K562 (cell line): ENCODE results near the gene INVS. TPM values are rescaled to one million over a fixed set of nuclear protein-coding genes. Genes with fewer than 3 reads are reported as not detected.
A peak's percentile ranks its signal among the peaks of the same experiment; 100 is the strongest.

Experiments
- ATAC-seq: fragments of 200-7000 bp; cut with Tn5 transposase; 3 replicates; pipeline ENCODE4 v1.9.1; 2020; ENCODE audit warnings: moderate library complexity
- BruUV-seq: library from RNA; stranded (reverse); fragments of 400-500 nt; replicated peaks from 2 replicates; lab custom pipeline; 2021; lab: Mats Ljungman, UMichigan
- CTCF ChIA-PET: fragments of 300-600 bp; formaldehyde crosslinking; extraction: SDS; loops from one replicate; lab custom pipeline; 2021; ENCODE audit warnings: low intra/inter-chr PET ratio; lab: Yijun Ruan, JAX
- POLR2A ChIA-PET: fragments of 300-600, 350-650 bp; sonication (Branson Sonifier 250); formaldehyde crosslinking; extraction: SDS; loops from one replicate; lab custom pipeline; 2021; ENCODE audit warnings: antibody characterized with exemption, inconsistent platforms; lab: Yijun Ruan, JAX
- DNase-seq, 4 experiments: peaks; one replicate each; pipeline versions ENCODE4 v3.0.0 to v3.0.0-alpha.2; 2011 to 2018; ENCODE audit warnings: low spot score in 3 of 4, mixed read lengths in 3 of 4; ENCODE audit errors: extremely low read depth in 1 of 4
- FAIRE-seq: peaks from 2 replicates; lab custom pipeline; 2011; peaks lifted over from hg19 to GRCh38; lab: Jason Lieb, UNC
- H2AFZ ChIP-seq: 2 replicates; pipeline ENCODE4 v1.6.0; 2011; ENCODE audit warnings: low read depth, low read length, control low read depth, inconsistent platforms
- H3K27ac ChIP-seq: fragments of 200-600 bp; 3 replicates; pipeline ENCODE4 v1.8.0; 2011; ENCODE audit warnings: low read depth, mild to moderate bottlenecking, control low read depth, inconsistent platforms, low read length, moderate library complexity, mixed read lengths; ENCODE audit errors: extremely low read depth
- H3K27me3 ChIP-seq, 2 experiments: fragments of 300-600 bp in 1 of 2; 2 replicates in 1 of 2; 3 replicates in 1 of 2; pipeline versions ENCODE4 v1.6.0 to v1.8.0; 2011; ENCODE audit warnings: inconsistent platforms in 2 of 2, low read length in 2 of 2, mild to moderate bottlenecking in 1 of 2, mixed read lengths in 1 of 2, moderate library complexity in 1 of 2; ENCODE audit not compliant: control insufficient read depth in 2 of 2, insufficient read depth in 2 of 2
- H3K36me3 ChIP-seq: fragments of 300-600 bp; 3 replicates; pipeline ENCODE4 v1.8.0; 2011; ENCODE audit warnings: mild to moderate bottlenecking, low read length, inconsistent platforms; ENCODE audit not compliant: control insufficient read depth, insufficient read depth
- H3K4me1 ChIP-seq, 2 experiments: fragments of 200-600 bp in 1 of 2; replicated peaks in 1 of 2; 2 replicates in 1 of 2; 3 replicates in 1 of 2; pipeline versions ENCODE4 v1.5.1 to v1.8.0; 2011; ENCODE audit warnings: inconsistent platforms in 2 of 2, low read length in 2 of 2, mild to moderate bottlenecking in 1 of 2, mixed read lengths in 1 of 2, moderate library complexity in 1 of 2; ENCODE audit not compliant: control insufficient read depth in 2 of 2, insufficient read depth in 2 of 2
- H3K4me2 ChIP-seq: 2 replicates; pipeline ENCODE4 v1.6.1; 2011; ENCODE audit warnings: low read length, control low read depth, inconsistent platforms, mixed read lengths; ENCODE audit not compliant: insufficient read depth
- H3K4me3 ChIP-seq: fragments of 200-600 bp; sonication (generic), shearing (Covaris generic); 2 replicates; pipeline ENCODE4 v1.5.1; 2016; ENCODE audit warnings: control low read depth, inconsistent platforms
- H3K79me2 ChIP-seq: fragments of 200-600 bp; 3 replicates; pipeline ENCODE4 v1.8.0; 2011; ENCODE audit warnings: low read length, inconsistent platforms; ENCODE audit not compliant: control insufficient read depth, insufficient read depth
- H3K9ac ChIP-seq, 2 experiments: 2 replicates each; pipeline versions ENCODE4 v1.6.0 to v1.6.1; 2011; ENCODE audit warnings: low read depth in 2 of 2, low read length in 2 of 2, control low read depth in 1 of 2, inconsistent platforms in 1 of 2, mild to moderate bottlenecking in 1 of 2, mixed read lengths in 1 of 2; ENCODE audit not compliant: insufficient read depth in 1 of 2
- H3K9me1 ChIP-seq: one replicate; pipeline ENCODE4 v1.6.0; 2011; ENCODE audit warnings: inconsistent platforms, mild to moderate bottlenecking, low read length, moderate library complexity; ENCODE audit not compliant: control insufficient read depth, insufficient read depth
- H3K9me3 ChIP-seq: replicated peaks from 2 replicates; pipeline ENCODE4 v1.5.1; 2011; ENCODE audit warnings: low read depth, low read length, inconsistent platforms; ENCODE audit not compliant: control insufficient read depth, insufficient read depth
- H4K20me1 ChIP-seq: replicated peaks from 2 replicates; pipeline ENCODE4 v1.6.1; 2011; ENCODE audit warnings: low read length, inconsistent platforms, mixed read lengths; ENCODE audit not compliant: control insufficient read depth, insufficient read depth
- SRSF3 ChIP-seq: fragments of 200-400 bp; formaldehyde crosslinking; IDR thresholded peaks from 2 replicates; pipeline ENCODE4 v1.6.1; 2016; ENCODE audit warnings: mild to moderate bottlenecking, low read length, moderate library complexity; ENCODE audit not compliant: insufficient read depth
- ZBTB40 ChIP-seq, 2 experiments: fragments of 450-650 bp in 1 of 2; sonication (generic) in 1 of 2; formaldehyde crosslinking in 1 of 2; IDR thresholded peaks; 2 replicates each; pipeline versions ENCODE4 v1.7.1 to v1.9.0; 2016 to 2022; ENCODE audit warnings: inconsistent platforms in 1 of 2, mild to moderate bottlenecking in 1 of 2, missing genetic modification reagents in 1 of 2
- WGBS: fragments of 100-300 bp; shearing (Covaris generic); methylation state at CpG from one replicate; pipeline ENCODE4 v1.1.6; 2016; ENCODE audit warnings: low coverage, mixed read lengths; ENCODE audit not compliant: insufficient coverage; ENCODE audit errors: missing lambda C conversion rate; 5-methylcytosine and 5-hydroxymethylcytosine counted together
- in situ Hi-C: fragments of 300-500 bp; cut with MboI; formaldehyde crosslinking; loops from 4 replicates; pipeline ENCODE4 v1.15.0; 2018; ENCODE audit warnings: inconsistent platforms, mixed read lengths
- intact Hi-C: fragments of 100-400 bp; cut with micrococcal nuclease; formaldehyde crosslinking; loops from 2 replicates; pipeline ENCODE4 v1.14.2; 2022
- polyA plus RNA-seq, 8 experiments: library from polyadenylated mRNA; depleted of rRNA in 4 of 8; stranded (reverse) in 5 of 8; unstranded in 3 of 8; fragments of >200 nt; fragmentation: Nextera tagmentation in 2 of 8; fragmentation: Illumina TruSeq in 1 of 8; extraction: Ambion mirVana in 2 of 8; extraction: Trizol in 1 of 8; gene quantifications; 2 replicates each; pipeline versions ENCODE4 v1.2.1 to v1.2.3, GENCODE V29; 2011 to 2014; ENCODE audit warnings: inconsistent platforms in 1 of 8, missing spikeins in 1 of 8
- total RNA-seq, 7 experiments: library from RNA; depleted of rRNA in 6 of 7; stranded (reverse); fragments of >200 nt in 6 of 7; fragmentation: Illumina TruSeq in 2 of 7; extraction: Trizol in 2 of 7; gene quantifications; 2 replicates each; pipeline versions ENCODE4 v1.2.1 to v1.2.3, GENCODE V29; 2011 to 2021; ENCODE audit warnings: low replicate concordance in 1 of 7
- TF ChIP-seq, protein P1 (sequence below): fragments of 450-650 bp; IDR thresholded peaks from 2 replicates; pipeline ENCODE4 v1.6.1; 2016

Gene INVS
- total and polyA plus RNA-seq, 9 of the 15 experiments (the other 6 are each of a cell fraction or from before 2014, with no cell fraction given) = 0.77 to 18.5 (median 10.0) TPM

DNA sequence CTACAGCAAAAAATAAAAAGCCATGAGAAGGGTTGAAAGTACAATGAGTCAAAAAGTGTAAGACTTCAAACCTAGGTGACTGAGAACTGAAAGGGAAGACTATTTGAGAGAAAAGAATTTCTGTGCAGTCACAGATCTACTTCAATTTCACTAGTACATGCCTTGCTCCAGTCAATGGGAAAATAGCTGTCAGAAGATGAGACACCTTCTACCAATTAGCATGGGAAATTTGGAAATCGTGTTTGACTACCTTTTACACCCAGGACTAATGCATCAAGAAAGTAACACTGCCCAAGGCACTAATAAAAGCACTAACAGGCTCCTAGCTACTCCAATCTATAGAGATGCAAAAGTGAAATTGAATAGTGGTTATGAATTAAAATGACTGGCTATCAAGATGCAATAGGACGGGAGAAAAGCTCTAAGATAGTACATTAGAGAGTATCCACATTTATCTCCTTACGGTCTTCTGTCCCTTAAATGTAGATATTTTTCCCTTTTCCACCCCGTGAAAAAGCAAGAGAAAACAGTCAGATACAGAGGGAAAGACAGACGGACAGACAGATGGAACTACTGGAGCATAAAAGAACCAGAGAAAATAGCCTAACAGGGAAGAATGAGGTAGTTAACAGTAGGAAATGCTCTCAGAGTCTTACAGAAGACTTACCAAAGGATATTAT lies 15.5 kb upstream of the INVS start:
- in situ Hi-C loops = no loop called here
- peak overlapping the region in 1 of 2 experiments; percentile 38; a peak in 2 of 4 replicates for H3K9ac ChIP-seq
- H3K4me3 ChIP-seq = peak overlapping the region; percentile 3; the same call in 1 of the 2 replicates
- 1% methylated on average over 5 of the region's 5 CpGs for WGBS
- intact Hi-C loops = no loop called here
- DNase-seq = no peak
- no peak for FAIRE-seq
- CTCF ChIA-PET = no interaction called here
- no peaks in the 10 kb centered on the region for H3K9me1 ChIP-seq
- H3K79me2 ChIP-seq = peaks cover 99% of the 10 kb centered on the region
- H3K9me3 ChIP-seq = peaks cover 2% of the 10 kb centered on the region; the same call in 1 of the 2 replicates
- peaks cover 4 to 18% of the 10 kb centered on the region in 2 experiments; a peak in 3 of 5 replicates for H3K4me1 ChIP-seq
- no peaks in the 10 kb centered on the region for H4K20me1 ChIP-seq
- H3K4me2 ChIP-seq = peak overlapping the region; percentile 61
- peak overlapping the region; percentile 5; the same call in 1 of the 2 replicates for H2AFZ ChIP-seq
- H3K36me3 ChIP-seq = no peaks in the 10 kb centered on the region
- POLR2A ChIA-PET = interaction anchor here (0.6 to 5.1 kb wide), 2 partner anchors 12 to 28 kb away, joined by 3 to 35 read pairs; no protein-coding TSS in a partner anchor
- H3K27ac ChIP-seq = peak overlapping the region; percentile 45
- H3K27me3 ChIP-seq = no peaks in the 10 kb centered on the region
- no TSS peak for BruUV-seq
- TF ChIP-seq SRSF3 (no peak), ZBTB40 (IDR thresholded peaks at IDR 0.05) (0 out of 2 replicates have a peak, but pooled peaks have one; percentile 17), ZBTB40 (CRISPR knock-in tag; IDR thresholded peaks at IDR 0.05) (no peak)
- TF ChIP-seq, protein P1, sequence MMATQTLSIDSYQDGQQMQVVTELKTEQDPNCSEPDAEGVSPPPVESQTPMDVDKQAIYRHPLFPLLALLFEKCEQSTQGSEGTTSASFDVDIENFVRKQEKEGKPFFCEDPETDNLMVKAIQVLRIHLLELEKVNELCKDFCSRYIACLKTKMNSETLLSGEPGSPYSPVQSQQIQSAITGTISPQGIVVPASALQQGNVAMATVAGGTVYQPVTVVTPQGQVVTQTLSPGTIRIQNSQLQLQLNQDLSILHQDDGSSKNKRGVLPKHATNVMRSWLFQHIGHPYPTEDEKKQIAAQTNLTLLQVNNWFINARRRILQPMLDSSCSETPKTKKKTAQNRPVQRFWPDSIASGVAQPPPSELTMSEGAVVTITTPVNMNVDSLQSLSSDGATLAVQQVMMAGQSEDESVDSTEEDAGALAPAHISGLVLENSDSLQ = peak; percentile 24; the same call in 1 of the 2 replicates
- TF ChIP-seq, all 486 proteins: peak for 2
- ATAC-seq = peak; percentile 64
